ENCODE data around the gene ABHD17C.

Gene ABHD17C

GRCh38 chr15:80788536-80788935 is 93.4 kb downstream of the ABHD17C start:
- ATAC-seq (no peak), DNase-seq (no peak)

GRCh38 chr15:80789296-80789695 is 94.2 kb downstream of the ABHD17C start:
- no peak for DNase-seq
- no peak for ATAC-seq

DNA sequence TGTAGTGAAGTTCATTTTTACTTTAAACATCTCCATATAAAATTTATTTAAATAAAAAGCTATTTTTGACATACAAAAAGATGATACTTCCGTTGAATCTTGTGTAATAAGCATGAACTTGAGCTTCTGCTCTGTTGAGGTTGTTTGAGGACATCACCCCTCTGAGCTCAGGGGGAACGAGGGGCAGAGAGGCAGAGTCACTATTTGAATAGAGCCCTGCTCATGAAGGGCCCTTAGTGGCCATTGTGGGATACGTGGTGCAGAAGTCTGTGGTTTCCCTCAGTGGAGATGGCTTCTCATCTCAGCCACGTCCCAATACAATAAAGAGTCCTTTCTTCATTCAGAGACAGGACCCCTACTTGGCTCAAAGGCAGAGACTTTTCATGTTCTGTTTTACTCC is 94.7 kb downstream of the ABHD17C start:
- DNase-seq (no peak), ATAC-seq (no peak)

GRCh38 chr15:80790236-80790635 is 95.1 kb downstream of the ABHD17C start:
- ATAC-seq (no peak), DNase-seq (no peak)

- no peak for ATAC-seq
These were observed 95.9 kb downstream of the ABHD17C start for GRCh38 chr15:80791004-80791403.

DNA sequence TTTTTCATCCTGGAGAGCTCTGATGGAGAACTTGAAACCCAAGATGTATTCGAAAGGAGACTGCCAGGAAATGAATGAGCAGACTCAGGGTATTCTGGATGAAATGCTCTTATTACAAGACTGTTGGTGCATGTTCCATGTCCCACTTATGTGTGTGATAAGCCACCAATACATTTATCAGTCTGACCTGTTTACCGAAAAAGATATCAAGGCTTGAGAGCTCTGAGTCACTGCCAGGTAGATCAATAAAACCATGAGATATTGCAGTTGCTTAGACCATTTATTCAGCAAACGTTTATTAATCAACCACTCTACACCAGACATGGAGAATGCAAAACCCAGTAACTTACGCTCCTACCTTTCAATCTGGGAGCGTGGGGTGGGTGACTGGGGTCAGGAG is 101.3 kb downstream of the ABHD17C start:
- DNase-seq: no peak
- ATAC-seq: no peak

More at GRCh38 chr15:80791004-80791403, 95.9 kb downstream of the ABHD17C start:
- DNase-seq: no peak

DNA sequence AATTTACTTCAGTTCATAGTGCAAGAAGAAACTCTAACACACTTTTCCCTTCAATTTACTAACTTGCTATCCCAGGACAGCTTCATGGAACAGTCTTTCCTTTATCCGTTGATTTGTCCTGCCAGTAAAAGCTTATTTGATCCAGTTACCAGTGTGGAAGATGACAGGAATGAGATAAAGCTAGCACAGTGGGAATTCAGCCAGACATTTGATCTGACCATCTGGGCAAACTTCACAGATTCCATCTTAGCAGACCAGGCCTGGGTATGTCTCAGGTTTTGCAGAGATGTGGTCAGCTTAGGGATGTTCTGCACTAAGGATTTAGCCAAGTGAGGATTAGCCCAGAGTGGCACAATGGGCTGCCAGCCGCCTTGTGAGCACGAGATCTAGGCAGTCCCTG is 103.8 kb downstream of the ABHD17C start:
- DNase-seq: no peak
- no peak for ATAC-seq

GRCh38 chr15:80800067-80800466 is 105.0 kb downstream of the ABHD17C start:
- DNase-seq: no peak
- no peak for ATAC-seq

GRCh38 chr15:80801891-80802680 is 107.0 kb downstream of the ABHD17C start:
- DNase-seq (no peak), ATAC-seq (no peak)

GRCh38 chr15:80803580-80804525 is 108.7 kb downstream of the ABHD17C start:
- ATAC-seq (peak; percentile 74), DNase-seq (peak; percentile 16)

- peak; percentile 45 for ATAC-seq
- peak; percentile 13 for DNase-seq
These were observed 109.9 kb downstream of the ABHD17C start for GRCh38 chr15:80804970-80805495.

All from stimulated activated naive CD8-positive, alpha-beta T cell treated with anti-CD3 and anti-CD28 coated beads, Interleukin-15, Interleukin-2, amounts not matched to agents 100 U/mL and 50 U/mL, for 24 hours (primary cell).